Activated CD4-positive, CD25-positive, alpha-beta regulatory T cell treated with anti-CD3 and anti-CD28 coated beads, Interleukin-2, amount 50 U/mL, for 24 hours (primary cell): ENCODE measurements around the gene CRYBA1.
"Not testable (repeated sequence)": the region's sequence is repeated elsewhere in the genome, so short reads cannot be mapped to it uniquely, and the experiment has no call there.

Source experiments
- ATAC-seq, 2 donors: fragments of 150-1000 bp; cut with Tn5 transposase; one replicate each; pipeline ENCODE4 v1.10.0; 2021; ENCODE audit warnings: mild to moderate bottlenecking in 1 of 2, moderate library complexity in 1 of 2

The CRYBA1 gene

GRCh38 chr17:29246628-29247027, at the start of gene CRYBA1:
TSS of gene CRYBA1 (plus strand) at chr17:29246859. CDS start at chr17:29246864, 5 bp downstream.
- ATAC-seq = no peak

GRCh38 chr17:29197516-29198272, 49.0 kb upstream of the CRYBA1 start:
- no peak for ATAC-seq

- ATAC-seq = not testable (repeated sequence)
Observed at GRCh38 chr17:29204068-29204804, 42.4 kb upstream of the CRYBA1 start.

GRCh38 chr17:29205047-29205446, 41.6 kb upstream of the CRYBA1 start:
- ATAC-seq = no peak

GRCh38 chr17:29207975-29208374, 38.7 kb upstream of the CRYBA1 start:
- no peak for ATAC-seq

GRCh38 chr17:29209073-29209472, 37.6 kb upstream of the CRYBA1 start:
- no peak for ATAC-seq

- ATAC-seq = no peak
Observed at GRCh38 chr17:29210879-29211278, 35.8 kb upstream of the CRYBA1 start.

GRCh38 chr17:29212094-29212631, 34.5 kb upstream of the CRYBA1 start:
- ATAC-seq = no peak

GRCh38 chr17:29212681-29213121, 34.0 kb upstream of the CRYBA1 start:
- no peak for ATAC-seq

GRCh38 chr17:29214215-29215146, 32.2 kb upstream of the CRYBA1 start:
- no peak for ATAC-seq

GRCh38 chr17:29215174-29215573, 31.5 kb upstream of the CRYBA1 start:
- no peak for ATAC-seq

- ATAC-seq = no peak
Observed at GRCh38 chr17:29215717-29216116, 30.9 kb upstream of the CRYBA1 start.

GRCh38 chr17:29216181-29216580, 30.5 kb upstream of the CRYBA1 start:
- ATAC-seq = no peak

- ATAC-seq = no peak
Observed at GRCh38 chr17:29216856-29217255, 29.8 kb upstream of the CRYBA1 start.

- peak; percentile 83 to 88 for ATAC-seq
Observed at GRCh38 chr17:29219378-29220047, 27.1 kb upstream of the CRYBA1 start.

GRCh38 chr17:29221338-29221737, 25.3 kb upstream of the CRYBA1 start:
- ATAC-seq = not testable (repeated sequence)

- no peak for ATAC-seq
Observed at GRCh38 chr17:29225396-29225795, 21.3 kb upstream of the CRYBA1 start.

GRCh38 chr17:29233301-29233700, 13.4 kb upstream of the CRYBA1 start:
- no peak for ATAC-seq

- ATAC-seq = not testable (repeated sequence)
Observed at GRCh38 chr17:29234972-29235371, 11.7 kb upstream of the CRYBA1 start.

- ATAC-seq = no peak
Observed at GRCh38 chr17:29235904-29236303, 10.8 kb upstream of the CRYBA1 start.

GRCh38 chr17:29237476-29238132, 9.1 kb upstream of the CRYBA1 start:
- no peak for ATAC-seq
